DMS53 (cell line): ENCODE data around the gene WDFY1.

Experiments used
- DNase-seq: peaks from one replicate; lab custom pipeline; 2025; lab: John Stamatoyannopoulos, UW

WDFY1 gene

GRCh38 chr2:223944703-223945531 is at the start of gene WDFY1:
Gene WDFY1, minus strand, starts transcription at chr2:223945335. Its CDS starts 51 bp downstream, at chr2:223945284.
- peak; percentile 87 for DNase-seq

- DNase-seq, result no peak
These were observed 49.5 kb upstream of the WDFY1 start for GRCh38 chr2:223994562-223995162.

- peak; percentile 81 for DNase-seq
These were observed 48.6 kb upstream of the WDFY1 start for GRCh38 chr2:223993634-223994232.

- no peak for DNase-seq
These were observed 46.5 kb upstream of the WDFY1 start for GRCh38 chr2:223991611-223992010.

- no peak for DNase-seq
These were observed 44.7 kb upstream of the WDFY1 start for GRCh38 chr2:223989856-223990232.

GRCh38 chr2:223989206-223989855 is 44.2 kb upstream of the WDFY1 start:
- peak; percentile 42 for DNase-seq

GRCh38 chr2:223981241-223981640 is 36.1 kb upstream of the WDFY1 start:
- no peak for DNase-seq

GRCh38 chr2:223980803-223981202 is 35.7 kb upstream of the WDFY1 start:
- no peak for DNase-seq

- no peak for DNase-seq
These were observed 35.2 kb upstream of the WDFY1 start for GRCh38 chr2:223980397-223980735.

GRCh38 chr2:223979730-223980396 is 34.7 kb upstream of the WDFY1 start:
- peak; percentile 5 for DNase-seq

- DNase-seq, result no peak
These were observed 33.3 kb upstream of the WDFY1 start for GRCh38 chr2:223978451-223978850.

GRCh38 chr2:223976635-223977226 is 31.6 kb upstream of the WDFY1 start:
- DNase-seq, result no peak

GRCh38 chr2:223973606-223974005 is 28.5 kb upstream of the WDFY1 start:
- DNase-seq, result no peak

GRCh38 chr2:223972656-223973102 is 27.5 kb upstream of the WDFY1 start:
- no peak for DNase-seq

GRCh38 chr2:223971731-223972130 is 26.6 kb upstream of the WDFY1 start:
- DNase-seq, result no peak

GRCh38 chr2:223970343-223971128 is 25.4 kb upstream of the WDFY1 start:
- peak; percentile 59 for DNase-seq

- DNase-seq, result peak; percentile 1
These were observed 24.7 kb upstream of the WDFY1 start for GRCh38 chr2:223969856-223970255.

- DNase-seq, result no peak
These were observed 24.2 kb upstream of the WDFY1 start for GRCh38 chr2:223969315-223969714.

GRCh38 chr2:223967981-223968380 is 22.8 kb upstream of the WDFY1 start:
- no peak for DNase-seq

- DNase-seq, result no peak
These were observed 14.6 kb upstream of the WDFY1 start for GRCh38 chr2:223959688-223960087.
